COLO829 (cell line): ENCODE data around the gene MRLN.

Experiments
- DNase-seq: peaks from one replicate; pipeline ENCODE4 v3.0.0; 2012; ENCODE audit warnings: low spot score

The MRLN gene

DNA sequence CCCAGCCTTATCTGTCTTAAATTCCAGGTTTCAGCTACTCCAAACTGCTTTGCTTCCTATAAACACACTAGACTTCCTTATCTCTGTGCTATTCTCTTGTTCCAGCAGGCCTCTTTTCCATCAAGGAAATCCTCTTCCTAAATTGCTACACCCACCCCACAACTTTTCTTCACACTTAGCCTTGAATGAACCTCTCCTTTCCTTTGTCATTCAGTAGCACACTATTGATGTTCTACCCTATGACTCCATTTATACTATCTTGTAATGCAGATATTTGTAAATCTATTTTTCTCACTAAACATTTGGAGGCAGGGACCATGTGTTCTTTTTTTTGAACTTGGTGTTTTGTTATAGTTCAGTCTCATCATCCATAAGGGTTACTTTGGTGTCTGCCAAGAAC lies 47.3 kb downstream of the MRLN start:
- DNase-seq, result no peak

DNA sequence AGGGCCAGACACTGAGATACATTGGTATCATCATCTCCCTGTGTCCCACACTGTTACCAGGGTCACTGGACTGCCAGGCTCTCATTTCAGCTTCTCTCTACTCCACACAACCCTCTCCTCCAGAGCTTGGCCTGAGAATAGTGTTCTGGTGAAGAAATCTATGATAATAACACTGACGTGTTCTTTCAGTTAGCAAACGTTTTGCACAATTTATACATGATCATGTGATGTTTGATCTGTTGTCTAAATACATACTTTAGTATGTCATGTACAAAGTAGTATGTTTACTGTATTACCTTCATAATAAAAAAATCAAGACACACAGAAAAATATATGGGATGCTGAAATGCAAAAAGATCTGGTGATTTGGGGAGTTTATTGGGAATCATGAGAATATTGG lies 48.6 kb downstream of the MRLN start:
- no peak for DNase-seq

DNA sequence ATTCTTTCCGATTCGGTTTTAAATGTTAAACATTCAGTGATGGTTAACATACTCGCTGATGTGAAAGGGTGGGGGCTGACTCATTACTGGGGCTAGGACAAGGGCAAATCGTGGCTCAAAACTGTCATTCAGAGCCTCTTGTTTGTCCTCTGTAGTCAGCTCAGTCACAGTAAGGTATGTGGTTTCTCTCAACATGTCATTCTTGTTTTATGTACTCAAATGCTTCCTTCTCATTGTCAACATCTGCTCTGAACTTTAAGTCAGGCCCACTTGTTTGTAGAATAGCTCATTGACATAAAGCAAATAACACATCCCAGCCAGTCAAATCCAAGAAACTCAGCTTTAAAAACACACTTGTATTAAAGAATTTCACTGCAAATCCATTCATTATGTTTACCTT lies 50.9 kb downstream of the MRLN start:
- DNase-seq, result no peak

DNA sequence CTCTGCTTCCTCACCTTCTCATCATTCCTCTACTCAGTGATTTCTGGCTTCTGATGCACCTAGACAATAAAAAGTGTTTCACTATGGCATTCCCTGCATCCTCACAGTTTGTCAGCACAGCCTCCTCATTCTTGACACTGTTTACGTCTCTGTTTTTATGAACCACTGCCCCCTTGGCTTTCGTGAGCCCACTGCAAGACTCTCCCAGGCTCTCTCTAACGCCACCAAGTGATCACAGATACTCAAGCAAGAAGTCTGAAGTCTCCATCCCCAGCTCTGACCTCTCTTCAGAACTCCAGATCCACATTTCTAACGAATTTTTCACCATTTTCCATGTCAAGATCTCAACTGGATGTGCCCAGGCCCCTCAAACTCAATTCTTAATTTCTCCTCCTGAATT lies 52.5 kb downstream of the MRLN start:
- DNase-seq, result no peak

DNA sequence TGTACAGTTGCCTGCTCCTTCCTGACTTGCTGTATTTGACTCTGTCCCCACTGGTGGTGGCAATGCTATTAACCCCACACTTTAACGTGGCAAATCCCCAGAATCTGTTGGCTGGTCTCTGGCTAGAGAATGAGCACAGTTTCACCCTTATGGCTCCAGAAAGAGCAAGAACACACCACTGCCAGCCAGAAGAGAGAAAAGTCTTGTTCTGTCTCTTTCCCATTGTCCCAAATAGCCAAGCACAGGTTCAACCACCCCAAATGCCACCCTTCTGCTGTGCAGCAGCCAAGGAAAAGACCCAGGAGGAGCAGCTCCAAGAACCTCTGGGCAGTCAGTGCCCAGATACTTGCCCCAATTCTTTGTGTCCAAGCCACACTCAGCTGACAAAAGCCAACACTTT lies 54.9 kb downstream of the MRLN start:
- DNase-seq, result no peak

DNA sequence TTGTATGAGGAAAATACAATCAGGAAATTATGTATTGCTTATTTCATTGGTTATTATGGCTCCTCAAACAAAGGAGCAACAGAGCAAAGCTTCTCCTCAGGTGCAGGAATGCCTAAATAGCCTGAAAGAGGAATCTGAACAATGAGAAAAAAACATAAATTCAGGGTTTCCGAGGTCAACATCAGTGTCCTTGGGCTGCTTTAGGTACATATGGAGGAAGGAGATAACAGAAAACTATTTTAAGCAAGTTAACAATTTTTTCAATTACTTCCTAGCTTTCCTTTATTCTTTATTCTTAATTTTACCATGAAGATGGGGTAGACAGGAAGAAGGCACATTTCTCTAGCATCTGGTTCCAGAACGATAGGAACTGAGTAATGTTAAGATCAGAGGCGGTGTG lies 57.6 kb downstream of the MRLN start:
- DNase-seq, result no peak

DNA sequence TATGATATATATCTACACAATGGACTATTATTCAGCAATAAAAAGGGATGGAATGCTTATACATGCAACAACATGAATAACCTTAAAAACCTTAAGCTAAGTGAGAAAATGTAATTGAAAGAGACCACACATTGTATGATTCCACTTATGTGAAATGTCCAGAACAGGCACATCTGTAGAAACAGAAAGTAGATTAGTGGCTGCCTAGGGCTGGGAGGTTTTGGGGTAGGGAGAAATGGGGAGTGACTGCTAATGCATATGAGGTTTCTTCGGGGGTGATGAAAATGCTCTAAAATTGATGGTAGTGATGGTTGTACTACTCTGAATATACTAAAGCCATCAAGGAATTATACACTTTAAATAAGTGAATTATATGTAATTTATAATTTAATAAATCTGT lies 58.3 kb downstream of the MRLN start:
- DNase-seq, result no peak

DNA sequence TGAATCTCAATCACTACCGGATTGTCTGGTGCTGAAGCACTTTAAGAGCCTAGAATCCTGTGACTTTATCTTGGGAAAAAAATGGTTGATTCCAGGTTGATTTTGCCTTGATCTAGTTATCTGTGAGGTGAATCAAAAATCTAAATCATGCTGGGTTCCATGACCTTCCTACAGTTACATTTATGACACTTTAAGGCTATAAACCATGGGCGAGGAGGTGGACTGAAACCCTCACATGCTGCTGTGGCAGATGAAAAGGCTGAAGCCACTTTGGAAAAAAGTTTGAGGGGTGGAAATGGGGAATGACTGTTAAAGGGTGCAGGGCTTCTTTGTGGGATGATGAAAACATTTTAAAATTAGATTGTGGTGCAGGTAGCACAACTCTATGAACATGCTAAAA lies 61.1 kb downstream of the MRLN start:
- no peak for DNase-seq

DNA sequence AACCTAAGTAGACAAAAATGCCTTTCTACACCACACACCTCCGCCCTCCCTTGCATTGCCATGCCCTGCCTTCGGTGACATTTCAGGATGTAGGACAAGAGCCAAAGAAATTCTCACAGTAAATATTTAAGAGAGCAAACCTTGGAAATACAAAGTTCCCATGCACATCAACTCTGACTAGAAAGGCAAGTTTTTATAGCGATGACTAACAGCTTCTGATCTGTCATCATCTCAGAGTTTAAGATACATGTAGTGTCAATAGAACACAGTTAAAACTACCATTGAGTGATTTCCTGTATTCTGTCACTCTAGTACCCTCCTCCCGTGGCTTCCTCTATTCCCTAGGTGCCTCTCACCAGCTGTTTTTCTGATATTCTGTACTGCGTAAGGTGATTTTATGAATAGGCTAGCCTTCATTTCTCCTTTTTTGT lies 64.3 kb downstream of the MRLN start:
- DNase-seq, result peak; percentile 20

DNA sequence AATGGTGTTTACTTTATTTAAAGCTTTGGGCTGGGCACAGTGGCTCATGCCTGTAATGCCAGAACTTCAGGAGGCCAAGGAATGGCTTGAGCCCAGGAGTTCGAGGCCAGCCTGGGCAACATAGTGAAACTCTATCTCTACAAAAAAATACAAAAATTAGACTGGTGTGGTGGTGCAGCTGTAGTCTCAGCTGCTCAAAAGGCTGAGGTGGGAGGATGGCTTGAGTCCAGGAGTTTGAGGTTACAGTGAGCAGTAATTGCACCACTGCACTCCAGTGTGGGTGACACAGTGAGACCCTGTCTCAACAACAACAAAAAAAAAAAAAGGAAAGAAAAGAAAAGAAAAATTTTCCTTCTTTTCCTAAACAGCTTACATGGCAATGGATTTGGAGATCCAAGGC lies 65.6 kb downstream of the MRLN start:
- no peak for DNase-seq
